22Rv1 (cell line): ENCODE measurements around the gene FAM200A.

Experiments used
- ZFX ChIP-seq: fragments of 450-650 bp; IDR thresholded peaks from 2 replicates; pipeline ENCODE4 v1.6.1; 2017; ENCODE audit warnings: antibody characterized with exemption, borderline replicate concordance
- TF ChIP-seq, protein P1 (sequence below): fragments of 450-650 bp; IDR thresholded peaks from 2 replicates; pipeline ENCODE4 v1.5.1; 2017; ENCODE audit warnings: mild to moderate bottlenecking

DNA sequence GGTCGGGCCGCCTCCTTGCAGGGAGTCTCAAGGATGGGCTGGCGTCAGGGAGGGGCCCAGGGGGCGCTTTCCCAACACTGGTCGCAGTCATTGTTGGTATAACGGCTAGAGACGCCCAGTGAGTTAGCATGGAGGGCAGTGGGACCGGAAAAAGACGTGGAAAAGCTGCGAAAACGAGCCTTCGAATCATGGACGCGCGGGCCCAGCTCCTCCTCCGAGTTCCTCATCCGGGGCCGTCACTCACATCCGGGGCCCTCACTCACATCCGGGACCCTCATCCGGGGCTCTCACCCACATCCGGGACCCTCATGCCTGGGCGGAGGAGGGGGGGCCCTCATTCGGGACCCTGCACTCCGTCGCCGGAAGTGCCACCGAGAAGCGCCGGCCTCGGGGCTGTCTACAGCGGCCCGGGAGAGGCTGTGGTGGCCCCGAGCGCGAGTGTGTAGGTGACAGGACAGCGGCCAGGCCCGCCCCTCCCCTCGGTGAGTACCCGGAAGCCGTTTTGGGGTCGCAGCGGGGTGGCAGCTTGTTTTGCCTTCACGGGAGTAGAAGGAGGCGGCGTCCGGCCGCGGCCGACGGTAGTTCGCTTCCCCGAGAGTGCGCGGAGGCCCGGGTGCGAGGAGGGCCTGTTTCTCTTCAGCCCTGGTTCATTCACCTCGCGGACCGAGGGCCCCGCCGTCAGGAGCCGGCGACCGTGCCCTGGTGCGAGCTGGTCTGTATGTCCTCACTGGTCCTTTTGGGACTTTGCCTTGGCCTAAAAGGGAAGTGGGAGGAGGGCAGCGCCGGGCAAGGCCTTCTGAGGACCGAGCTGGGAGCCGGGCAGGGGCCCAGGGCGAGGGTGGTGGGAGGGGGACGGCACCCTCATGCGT is 6.6 kb upstream of the FAM200A start, which contains the start of gene ZNF655:
- TF ChIP-seq, protein P1, sequence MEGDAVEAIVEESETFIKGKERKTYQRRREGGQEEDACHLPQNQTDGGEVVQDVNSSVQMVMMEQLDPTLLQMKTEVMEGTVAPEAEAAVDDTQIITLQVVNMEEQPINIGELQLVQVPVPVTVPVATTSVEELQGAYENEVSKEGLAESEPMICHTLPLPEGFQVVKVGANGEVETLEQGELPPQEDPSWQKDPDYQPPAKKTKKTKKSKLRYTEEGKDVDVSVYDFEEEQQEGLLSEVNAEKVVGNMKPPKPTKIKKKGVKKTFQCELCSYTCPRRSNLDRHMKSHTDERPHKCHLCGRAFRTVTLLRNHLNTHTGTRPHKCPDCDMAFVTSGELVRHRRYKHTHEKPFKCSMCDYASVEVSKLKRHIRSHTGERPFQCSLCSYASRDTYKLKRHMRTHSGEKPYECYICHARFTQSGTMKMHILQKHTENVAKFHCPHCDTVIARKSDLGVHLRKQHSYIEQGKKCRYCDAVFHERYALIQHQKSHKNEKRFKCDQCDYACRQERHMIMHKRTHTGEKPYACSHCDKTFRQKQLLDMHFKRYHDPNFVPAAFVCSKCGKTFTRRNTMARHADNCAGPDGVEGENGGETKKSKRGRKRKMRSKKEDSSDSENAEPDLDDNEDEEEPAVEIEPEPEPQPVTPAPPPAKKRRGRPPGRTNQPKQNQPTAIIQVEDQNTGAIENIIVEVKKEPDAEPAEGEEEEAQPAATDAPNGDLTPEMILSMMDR = no peak
- no peak for TF ChIP-seq ZFX
